Measurements from ENCODE around the gene CD300A.
A peak's percentile ranks its signal among the peaks of the same experiment; 100 is the strongest.

CD300A gene

DNA sequence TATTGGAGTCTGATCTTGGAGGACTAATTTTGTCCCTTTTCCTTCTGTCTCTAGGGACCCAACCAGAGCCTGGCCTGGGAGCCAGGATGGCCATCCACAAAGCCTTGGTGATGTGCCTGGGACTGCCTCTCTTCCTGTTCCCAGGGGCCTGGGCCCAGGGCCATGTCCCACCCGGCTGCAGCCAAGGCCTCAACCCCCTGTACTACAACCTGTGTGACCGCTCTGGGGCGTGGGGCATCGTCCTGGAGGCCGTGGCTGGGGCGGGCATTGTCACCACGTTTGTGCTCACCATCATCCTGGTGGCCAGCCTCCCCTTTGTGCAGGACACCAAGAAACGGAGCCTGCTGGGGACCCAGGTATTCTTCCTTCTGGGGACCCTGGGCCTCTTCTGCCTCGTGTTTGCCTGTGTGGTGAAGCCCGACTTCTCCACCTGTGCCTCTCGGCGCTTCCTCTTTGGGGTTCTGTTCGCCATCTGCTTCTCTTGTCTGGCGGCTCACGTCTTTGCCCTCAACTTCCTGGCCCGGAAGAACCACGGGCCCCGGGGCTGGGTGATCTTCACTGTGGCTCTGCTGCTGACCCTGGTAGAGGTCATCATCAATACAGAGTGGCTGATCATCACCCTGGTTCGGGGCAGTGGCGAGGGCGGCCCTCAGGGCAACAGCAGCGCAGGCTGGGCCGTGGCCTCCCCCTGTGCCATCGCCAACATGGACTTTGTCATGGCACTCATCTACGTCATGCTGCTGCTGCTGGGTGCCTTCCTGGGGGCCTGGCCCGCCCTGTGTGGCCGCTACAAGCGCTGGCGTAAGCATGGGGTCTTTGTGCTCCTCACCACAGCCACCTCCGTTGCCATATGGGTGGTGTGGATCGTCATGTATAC lies 26.5 kb upstream of the CD300A start:
- no peak for DNase-seq (ENCODE audit: low spot score)

GRCh38 chr17:74441537-74441936 lies 24.9 kb upstream of the CD300A start:
- no peak for DNase-seq (ENCODE audit: low spot score)

GRCh38 chr17:74442291-74442669 lies 24.2 kb upstream of the CD300A start:
- DNase-seq (ENCODE audit: low spot score): no peak

DNA sequence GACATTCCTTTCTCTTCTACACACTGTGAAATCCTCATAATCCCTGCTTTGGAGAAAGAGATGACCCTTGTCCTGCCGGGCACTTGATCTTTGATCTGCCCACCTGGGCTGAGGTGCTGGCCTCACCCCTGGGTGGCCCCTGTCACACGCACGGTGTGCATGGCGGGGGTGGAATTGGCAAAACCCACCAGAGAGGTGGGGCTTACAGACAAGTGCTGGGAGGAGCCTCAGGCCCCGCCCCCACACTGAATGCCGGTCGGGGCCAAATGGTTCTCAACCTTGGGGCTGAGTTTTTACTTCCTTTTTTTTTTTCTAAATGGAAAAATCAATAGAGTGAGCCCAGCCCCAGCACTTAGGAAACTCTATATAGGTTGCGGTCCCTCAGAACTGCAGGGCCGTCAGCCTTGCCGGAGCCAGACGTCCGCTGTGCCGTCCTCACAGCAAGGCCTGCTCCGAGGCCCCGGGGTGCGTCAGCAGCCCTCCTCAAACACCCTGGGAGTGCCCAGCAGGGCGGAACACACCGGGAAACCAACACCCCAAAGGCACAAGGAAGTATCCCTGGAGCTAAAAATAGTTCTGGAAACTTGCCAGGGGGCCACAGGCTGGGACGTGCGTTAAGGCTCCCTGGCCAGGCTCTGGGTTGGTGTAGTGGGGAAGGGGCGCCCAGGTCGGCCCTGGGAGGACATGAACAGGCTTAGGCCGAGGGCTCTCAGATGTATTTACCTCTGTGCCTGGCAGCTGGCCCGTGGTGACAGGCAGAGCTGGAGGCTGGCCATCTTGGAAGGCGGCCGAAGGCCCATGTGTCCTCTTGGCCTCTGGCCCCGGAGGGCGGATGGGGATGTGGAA lies 23.5 kb upstream of the CD300A start:
- DNase-seq (ENCODE audit: low spot score): no peak

- no peak for DNase-seq (ENCODE audit: low spot score)
Observed at GRCh38 chr17:74443516-74444296, 22.7 kb upstream of the CD300A start.

DNA sequence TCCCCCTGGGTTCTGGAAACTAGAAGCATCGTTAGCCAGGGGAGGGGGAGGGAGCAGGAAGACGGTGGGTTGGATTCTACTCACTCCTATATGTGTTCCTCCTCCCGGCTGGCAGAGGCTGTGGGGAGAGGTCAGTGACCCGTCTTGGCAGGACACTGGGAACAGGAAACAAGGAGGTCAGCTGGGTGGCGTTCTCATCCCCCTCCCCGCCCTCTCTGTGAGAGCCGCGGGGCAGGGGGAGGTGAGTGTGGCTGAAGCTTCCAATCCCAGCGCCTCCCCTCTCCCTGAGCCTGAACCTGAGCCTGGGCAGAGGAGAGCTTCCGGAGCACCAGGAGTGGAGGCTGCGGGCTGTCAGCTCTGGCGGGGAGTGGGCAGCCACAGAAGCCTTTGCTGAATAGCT lies 22.0 kb upstream of the CD300A start:
- DNase-seq (ENCODE audit: low spot score): no peak

- no peak for DNase-seq (ENCODE audit: low spot score)
Observed at GRCh38 chr17:74445158-74445557, 21.3 kb upstream of the CD300A start.

DNA sequence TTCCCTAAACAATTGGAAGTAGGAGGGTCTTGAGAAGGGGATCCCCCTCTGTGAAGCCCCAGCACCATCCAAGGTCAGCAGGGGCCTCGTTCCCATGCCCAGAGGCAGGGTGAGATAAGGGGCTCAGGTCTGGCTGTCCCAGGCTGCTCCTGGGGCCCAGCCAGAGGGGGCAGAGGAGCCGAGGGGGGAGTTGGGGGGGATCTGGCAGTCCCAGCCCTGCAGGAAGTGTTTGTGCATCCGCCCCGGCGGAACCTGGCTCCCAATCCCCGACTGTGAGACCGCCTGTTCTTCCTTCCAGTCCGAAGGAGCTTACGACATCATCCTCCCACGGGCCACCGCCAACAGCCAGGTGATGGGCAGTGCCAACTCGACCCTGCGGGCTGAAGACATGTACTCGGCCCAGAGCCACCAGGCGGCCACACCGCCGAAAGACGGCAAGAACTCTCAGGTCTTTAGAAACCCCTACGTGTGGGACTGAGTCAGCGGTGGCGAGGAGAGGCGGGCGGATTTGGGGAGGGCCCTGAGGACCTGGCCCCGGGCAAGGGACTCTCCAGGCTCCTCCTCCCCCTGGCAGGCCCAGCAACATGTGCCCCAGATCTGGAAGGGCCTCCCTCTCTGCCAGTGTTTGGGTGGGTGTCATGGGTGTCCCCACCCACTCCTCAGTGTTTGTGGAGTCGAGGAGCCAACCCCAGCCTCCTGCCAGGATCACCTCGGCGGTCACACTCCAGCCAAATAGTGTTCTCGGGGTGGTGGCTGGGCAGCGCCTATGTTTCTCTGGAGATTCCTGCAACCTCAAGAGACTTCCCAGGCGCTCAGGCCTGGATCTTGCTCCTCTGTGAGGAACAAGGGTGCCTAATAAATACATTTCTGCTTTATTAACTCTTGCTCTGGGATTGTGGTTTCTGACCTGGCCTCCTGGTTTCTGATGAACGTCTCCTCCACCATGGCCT lies 19.6 kb upstream of the CD300A start:
- no peak for DNase-seq (ENCODE audit: low spot score)

DNA sequence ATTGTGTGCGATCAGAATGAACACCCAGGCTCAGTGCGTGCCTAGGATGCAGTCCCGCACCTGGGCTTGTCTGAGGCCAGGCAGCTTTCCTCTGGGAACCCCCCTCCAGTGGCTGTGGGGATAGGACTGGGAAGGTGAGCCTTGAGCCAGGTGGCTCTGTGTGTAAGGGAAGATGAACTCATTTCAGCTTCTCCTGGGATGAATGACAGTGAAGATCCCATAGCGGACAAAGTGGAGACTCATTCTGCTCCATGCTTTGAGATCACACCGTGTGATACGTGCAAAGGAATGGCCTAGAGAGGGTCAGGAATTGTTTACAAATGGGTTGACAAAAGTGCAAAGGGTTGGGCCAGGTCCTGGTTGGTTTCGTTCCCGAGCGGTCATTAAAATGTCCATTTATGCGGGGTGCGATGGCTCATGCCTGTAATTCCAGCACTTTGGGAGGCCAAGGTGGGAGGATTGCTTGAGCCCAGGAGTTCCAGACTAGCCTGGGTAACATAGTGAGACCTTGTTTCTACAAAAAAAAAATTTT lies 18.7 kb upstream of the CD300A start:
- no peak for DNase-seq (ENCODE audit: low spot score)

DNA sequence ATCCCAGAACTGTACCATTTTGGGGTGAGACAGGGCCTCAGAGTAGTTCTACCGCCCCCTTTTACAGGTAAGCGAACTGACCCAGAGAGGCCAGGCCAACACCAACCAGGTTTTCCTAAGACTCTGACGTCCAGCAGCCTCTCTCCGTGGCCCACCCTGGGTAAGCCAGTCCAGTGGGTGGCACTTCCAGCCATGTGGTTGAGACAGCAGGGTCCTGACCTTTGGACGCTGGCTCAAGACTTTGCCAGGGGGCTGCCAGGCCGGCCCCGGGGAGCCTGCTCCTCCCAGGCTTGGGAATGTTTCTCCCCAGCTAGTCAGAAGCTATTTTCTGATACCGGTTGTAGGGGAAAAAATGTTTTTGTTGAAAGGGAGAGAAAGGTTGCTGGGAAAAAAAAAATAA lies 17.7 kb upstream of the CD300A start:
- no peak for DNase-seq (ENCODE audit: low spot score)

GRCh38 chr17:74449306-74449705 lies 17.1 kb upstream of the CD300A start:
- no peak for DNase-seq (ENCODE audit: low spot score)

GRCh38 chr17:74449773-74450172 lies 16.7 kb upstream of the CD300A start:
- no peak for DNase-seq (ENCODE audit: low spot score)

- DNase-seq (ENCODE audit: low spot score): no peak
Observed at GRCh38 chr17:74450231-74450630, 16.2 kb upstream of the CD300A start.

- DNase-seq (ENCODE audit: low spot score): no peak
Observed at GRCh38 chr17:74450925-74451403, 15.5 kb upstream of the CD300A start.

DNA sequence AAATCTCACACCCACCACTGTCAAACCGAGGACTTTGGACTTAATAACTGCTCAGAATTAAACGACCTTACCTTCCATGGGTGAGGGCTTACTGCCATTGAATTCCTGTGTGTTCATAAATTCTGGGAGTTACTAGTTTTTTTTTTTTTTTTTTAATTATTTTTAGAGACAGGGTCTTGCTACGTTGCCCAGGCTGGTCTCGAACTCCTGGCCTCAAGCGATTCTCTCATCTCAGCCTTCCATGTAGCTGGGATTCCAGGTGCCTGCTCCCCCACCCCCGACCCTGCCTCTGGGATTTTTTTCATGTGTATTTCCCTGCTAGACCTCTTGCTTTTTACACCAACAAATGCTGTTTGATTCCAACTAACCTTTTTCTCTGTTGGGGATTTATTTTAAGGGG lies 14.9 kb upstream of the CD300A start:
- no peak for DNase-seq (ENCODE audit: low spot score)

- no peak for DNase-seq (ENCODE audit: low spot score)
Observed at GRCh38 chr17:74452033-74452840, 14.2 kb upstream of the CD300A start.

GRCh38 chr17:74452841-74453661 lies 13.4 kb upstream of the CD300A start:
- no peak for DNase-seq (ENCODE audit: low spot score)

DNA sequence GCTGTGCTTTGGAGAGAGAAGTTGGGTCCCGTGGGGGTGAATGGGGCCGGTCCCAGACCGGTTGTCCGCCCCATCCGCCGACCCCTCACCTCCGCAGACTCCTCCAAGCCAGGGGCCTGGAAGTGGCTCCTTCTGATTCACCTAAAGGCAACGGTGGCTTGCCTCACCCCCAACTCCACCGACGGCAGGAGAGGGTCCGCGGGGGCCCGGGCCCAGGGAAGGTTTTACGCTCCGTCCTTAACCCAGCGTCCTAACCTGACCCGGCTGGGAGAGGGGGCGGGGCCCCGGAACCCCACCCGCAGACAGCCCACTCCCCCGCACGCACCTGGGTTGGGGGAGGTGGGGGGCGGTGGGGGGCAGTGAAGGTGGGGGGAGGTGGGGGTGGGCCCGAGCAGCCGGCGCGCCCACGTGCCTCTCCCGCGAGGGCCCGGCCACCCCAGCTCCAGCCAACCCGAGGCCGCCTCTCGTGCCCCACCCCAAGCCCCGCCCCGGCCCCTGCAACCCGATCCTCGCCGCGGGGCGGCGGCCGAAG lies 12.7 kb upstream of the CD300A start:
- DNase-seq (ENCODE audit: low spot score): peak; percentile 98

Data from GM03348 (cell line).